Smooth muscle cell of the pulmonary artery (primary cell): ENCODE measurements around the gene SCYGR1. TPM values are rescaled to one million over a fixed set of nuclear protein-coding genes. Genes with fewer than 3 reads are reported as not detected.

Experiments used
- total RNA-seq: library from RNA; depleted of rRNA; stranded (reverse); fragments of >200 nt; gene quantifications from 2 replicates; pipeline ENCODE4 v1.2.3, GENCODE V29; 2014

SCYGR1 gene, protein sequence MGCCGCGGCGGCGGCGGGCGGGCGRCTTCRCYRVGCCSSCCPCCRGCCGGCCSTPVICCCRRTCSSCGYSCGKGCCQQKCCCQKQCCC
- not detected in 2 replicates for total RNA-seq

DNA sequence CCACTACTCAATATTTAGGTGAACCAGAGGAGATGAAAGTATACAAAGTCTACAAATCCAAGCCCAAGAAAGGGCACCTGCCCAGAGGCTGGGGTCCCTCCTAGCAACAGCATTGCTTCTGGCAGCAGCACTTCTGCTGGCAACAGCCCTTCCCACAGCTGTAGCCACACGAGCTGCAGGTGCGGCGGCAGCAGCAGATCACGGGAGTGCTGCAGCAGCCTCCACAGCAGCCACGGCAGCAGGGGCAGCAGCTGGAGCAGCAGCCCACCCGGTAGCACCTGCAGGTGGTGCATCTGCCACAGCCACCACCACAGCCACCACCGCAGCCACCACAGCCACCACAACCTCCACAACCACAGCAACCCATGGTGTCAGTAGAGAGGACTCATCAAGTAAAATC lies at the start of gene SCYGR1:
Gene SCYGR1, minus strand, starts transcription at position 367 of the 400 bp plus-strand sequence. Its CDS starts 0 bp downstream, at position 367.

DNA sequence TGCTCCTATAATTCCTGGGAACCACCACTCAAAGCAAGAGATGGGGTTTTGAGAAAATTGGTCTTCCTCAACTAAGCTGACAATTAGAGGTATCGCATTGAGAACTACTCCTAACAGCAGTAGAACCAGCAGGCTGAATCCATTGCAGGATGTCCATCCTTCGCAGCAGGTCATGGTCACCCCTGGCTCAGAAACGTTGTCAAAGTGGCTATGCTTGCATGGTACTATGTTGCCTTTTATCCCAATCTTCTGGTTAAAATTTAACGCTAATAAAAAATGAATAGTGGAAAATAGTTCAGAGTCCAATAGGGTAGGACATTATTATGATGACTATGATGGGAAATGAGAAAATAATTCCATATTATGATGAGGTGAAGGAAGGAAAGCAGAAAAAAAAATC lies 8.7 kb downstream of the SCYGR1 start, which contains the start of gene TM4SF20:
Gene TM4SF20, minus strand, starts transcription at position 212 of the 400 bp plus-strand sequence. Its CDS starts 38 bp downstream, at position 174.

Other genes starting within 250 kb of the SCYGR1 start
- gene COL4A4, start 223.7 kb downstream of the SCYGR1 start, total RNA-seq, result 5.3 and 7.7 TPM in 2 replicates
- 2.6 and 3.5 TPM in 2 replicates for gene COL4A3, start 223.3 kb downstream of the SCYGR1 start, total RNA-seq
- 60.2 and 66.9 TPM in 2 replicates for gene MFF, start 62.7 kb downstream of the SCYGR1 start, total RNA-seq
- gene TM4SF20, start 8.6 kb downstream of the SCYGR1 start, total RNA-seq, result 0.07 TPM in 1 of 2 replicates, not detected in the other
- 62.7 and 62.8 TPM in 2 replicates for gene AGFG1, start 84.2 kb upstream of the SCYGR1 start, total RNA-seq
- gene SCYGR2, start 210.9 kb upstream of the SCYGR1 start, total RNA-seq, result not detected in 2 replicates
- not detected in 2 replicates for gene SCYGR3, start 226.9 kb upstream of the SCYGR1 start, total RNA-seq
- gene SCYGR4, start 229.5 kb upstream of the SCYGR1 start, total RNA-seq, result not detected in 2 replicates